A673 (cell line): Measurements from ENCODE around the gene C2CD4B. TPM values are rescaled to one million over a fixed set of nuclear protein-coding genes. Genes with fewer than 3 reads are reported as not detected.
A peak's percentile ranks its signal among the peaks of the same experiment; 100 is the strongest.

Experiments used
- BruUV-seq: library from RNA; stranded (reverse); fragments of 400-500 nt; replicated peaks from 2 replicates; lab custom pipeline; 2021; lab: Mats Ljungman, UMichigan
- CTCF ChIA-PET: fragments of 300-600 bp; sonication (Branson Sonifier 250); formaldehyde crosslinking; loops from one replicate; lab custom pipeline; 2022; ENCODE audit warnings: antibody characterized with exemption; lab: Charles Lee
- POLR2A ChIA-PET: fragments of 300-600 bp; sonication (Branson Sonifier 250); formaldehyde crosslinking; loops from one replicate; lab custom pipeline; 2022; ENCODE audit warnings: antibody characterized with exemption; ENCODE audit not compliant: low non-redundant PET; lab: Charles Lee
- DNase-seq: peaks from one replicate; pipeline ENCODE4 v3.0.0-alpha.2; 2015; ENCODE audit warnings: low spot score
- H3K27ac ChIP-seq: fragments of 200-600 bp; sonication (generic); 2 replicates; pipeline ENCODE4 v1.5.1; 2016; ENCODE audit warnings: mixed run types, low read depth, mild to moderate bottlenecking, mixed read lengths, antibody characterized with exemption, low read length; ENCODE audit not compliant: poor library complexity, severe bottlenecking
- H3K27me3 ChIP-seq: fragments of 200-600 bp; sonication (generic); replicated peaks from 2 replicates; pipeline ENCODE4 v1.6.1; 2017; ENCODE audit warnings: mixed run types, low read depth, mild to moderate bottlenecking, mixed read lengths, antibody characterized with exemption, low read length; ENCODE audit not compliant: insufficient read depth, poor library complexity
- H3K36me3 ChIP-seq: fragments of 200-600 bp; sonication (generic); 2 replicates; pipeline ENCODE4 v1.6.1; 2016; ENCODE audit warnings: mixed run types, mild to moderate bottlenecking, mixed read lengths, antibody characterized with exemption, low read length; ENCODE audit not compliant: insufficient read depth, poor library complexity, severe bottlenecking
- H3K4me1 ChIP-seq: fragments of 200-600 bp; sonication (generic); 2 replicates; pipeline ENCODE4 v1.6.1; 2017; ENCODE audit warnings: mixed run types, mild to moderate bottlenecking, mixed read lengths, antibody characterized with exemption, low read length; ENCODE audit not compliant: insufficient read depth, poor library complexity, severe bottlenecking
- H3K4me3 ChIP-seq: fragments of 200-600 bp; sonication (generic); 2 replicates; pipeline ENCODE4 v1.5.1; 2016; ENCODE audit warnings: low read depth, mixed run types, mild to moderate bottlenecking, mixed read lengths, low read length; ENCODE audit not compliant: poor library complexity, severe bottlenecking
- H3K9me3 ChIP-seq: fragments of 200-600 bp; sonication (generic); 2 replicates; pipeline ENCODE4 v1.6.1; 2016; ENCODE audit warnings: mixed run types, low read depth, mild to moderate bottlenecking, mixed read lengths, antibody characterized with exemption, low read length; ENCODE audit not compliant: poor library complexity, severe bottlenecking
- CTCF ChIP-seq: fragments of 300-800, 200-600 bp; sonication (generic); conservative IDR thresholded peaks from 2 replicates; pipeline ENCODE4 v1.5.1; 2017; ENCODE audit warnings: low read depth, mild to moderate bottlenecking, antibody characterized with exemption, low read length, moderate library complexity, mixed read lengths
- EZH2 ChIP-seq: fragments of 200-600 bp; sonication (generic); IDR thresholded peaks from 2 replicates; pipeline ENCODE4 v1.6.1; 2017; ENCODE audit warnings: borderline replicate concordance, low read depth, mild to moderate bottlenecking, mixed read lengths, antibody characterized with exemption, low read length; ENCODE audit not compliant: poor library complexity, severe bottlenecking
- intact Hi-C: fragments of 100-400 bp; cut with micrococcal nuclease; formaldehyde crosslinking; loops from one replicate; pipeline ENCODE4 v1.10.0; 2022; ENCODE audit not compliant: unreplicated experiment
- total RNA-seq: library from RNA; stranded (reverse); gene quantifications from 2 replicates; pipeline ENCODE4 v1.2.3, GENCODE V29; 2021

C2CD4B gene
- total RNA-seq, 1 experiment from 2014 or later = 0.54 TPM

GRCh38 chr15:62119227-62119864, 45.7 kb downstream of the C2CD4B start:
- Histone ChIP-seq H3K36me3 (no peaks in the 10 kb centered on the region), H3K4me3 (peak overlapping the region; percentile 7), H3K27me3 (no peaks in the 10 kb centered on the region), H3K4me1 (peaks cover 35% of the 10 kb centered on the region), H3K27ac (peak overlapping the region; percentile 87), H3K9me3 (no peaks in the 10 kb centered on the region)
- CTCF ChIA-PET = no interaction called here
- peak; percentile 87 for DNase-seq
- no TSS peak for BruUV-seq
- POLR2A ChIA-PET = no interaction called here
- no peak for TF ChIP-seq CTCF
- TF ChIP-seq EZH2 = no peak
- intact Hi-C loops = no loop called here

- H3K36me3 ChIP-seq = no peaks in the 10 kb centered on the region
- BruUV-seq = TSS peak; percentile 97
- DNase-seq = peak; percentile 40
- H3K27me3 ChIP-seq = no peaks in the 10 kb centered on the region
- no peak for TF ChIP-seq EZH2
- no peak for TF ChIP-seq CTCF
- POLR2A ChIA-PET = no interaction called here
- intact Hi-C loops = no loop called here
- CTCF ChIA-PET = no interaction called here
- H3K27ac ChIP-seq = peak overlapping the region; percentile 87
- no peaks in the 10 kb centered on the region for H3K9me3 ChIP-seq
- peaks cover 28% of the 10 kb centered on the region for H3K4me1 ChIP-seq
- H3K4me3 ChIP-seq = peak overlapping the region; percentile 7
Observed at GRCh38 chr15:62118520-62119226, 46.4 kb downstream of the C2CD4B start.

GRCh38 chr15:62115847-62116246, 49.2 kb downstream of the C2CD4B start:
- H3K27ac ChIP-seq = no peak overlapping the region
- no peaks in the 10 kb centered on the region for H3K9me3 ChIP-seq
- H3K4me3 ChIP-seq = no peak overlapping the region
- H3K27me3 ChIP-seq = no peaks in the 10 kb centered on the region
- ChIA-PET CTCF (no interaction called here), POLR2A (no interaction called here)
- H3K4me1 ChIP-seq = peaks cover 22% of the 10 kb centered on the region
- no peak for TF ChIP-seq CTCF
- no peak for TF ChIP-seq EZH2
- DNase-seq = no peak
- no TSS peak for BruUV-seq
- H3K36me3 ChIP-seq = no peaks in the 10 kb centered on the region
- intact Hi-C loops = no loop called here

Other genes with a start within 250 kb of the C2CD4B start
- gene VPS13C, start 104.8 kb downstream of the C2CD4B start, total RNA-seq = 30.7 and 31.0 TPM in 2 replicates
- gene C2CD4A, start 98.3 kb downstream of the C2CD4B start, total RNA-seq = 0.22 and 0.34 TPM in 2 replicates
- 6.4 and 8.0 TPM in 2 replicates for gene TLN2, start 225.3 kb upstream of the C2CD4B start, total RNA-seq